ENCODE measurements around the gene PDZD2. TPM values are rescaled to one million over a fixed set of nuclear protein-coding genes. Genes with fewer than 3 reads are reported as not detected.

The PDZD2 gene
- total RNA-seq, 4 donors from 2014 or later, result 34.1 to 91.4 (median 51.0) TPM

GRCh38 chr5:31688515-31689092 lies 49.7 kb downstream of the PDZD2 start:
- no peak for TF ChIP-seq CTCF (IDR thresholded peaks at IDR 0.05; ENCODE audit: low read depth)

GRCh38 chr5:31692561-31693221 lies 53.8 kb downstream of the PDZD2 start:
- TF ChIP-seq CTCF (IDR thresholded peaks at IDR 0.05; ENCODE audit: low read depth), result no peak

- no peak for TF ChIP-seq CTCF (IDR thresholded peaks at IDR 0.05; ENCODE audit: low read depth)
Observed at GRCh38 chr5:31698673-31699072, 59.7 kb downstream of the PDZD2 start.

- no peak for TF ChIP-seq CTCF (IDR thresholded peaks at IDR 0.05; ENCODE audit: low read depth)
Observed at GRCh38 chr5:31701642-31702299, 62.8 kb downstream of the PDZD2 start.

- TF ChIP-seq CTCF (IDR thresholded peaks at IDR 0.05; ENCODE audit: low read depth), result no peak
Observed at GRCh38 chr5:31702712-31703111, 63.8 kb downstream of the PDZD2 start.

GRCh38 chr5:31703757-31704156 lies 64.8 kb downstream of the PDZD2 start:
- no peak for TF ChIP-seq CTCF (IDR thresholded peaks at IDR 0.05; ENCODE audit: low read depth)

GRCh38 chr5:31706186-31706585 lies 67.3 kb downstream of the PDZD2 start:
- no peak for TF ChIP-seq CTCF (IDR thresholded peaks at IDR 0.05; ENCODE audit: low read depth)

Measured in subcutaneous adipose tissue (tissue), 4 donors.